HG02759 (cell line): ENCODE data around the gene CAVIN1.
"Not testable (repeated sequence)": the region's sequence is repeated elsewhere in the genome, so short reads cannot be mapped to it uniquely, and the experiment has no call there.

ENCODE experiments used
- ATAC-seq: cut with Tn5 transposase; IDR thresholded peaks from one replicate; pipeline ENCODE4 v1.9.1; 2021; ENCODE audit warnings: mild to moderate bottlenecking, moderate library complexity; ENCODE audit not compliant: unreplicated experiment

Gene CAVIN1

GRCh38 chr17:42378959-42379594 is 44.0 kb downstream of the CAVIN1 start:
- ATAC-seq: no peak

GRCh38 chr17:42378359-42378958 is 44.6 kb downstream of the CAVIN1 start:
- ATAC-seq: no peak

GRCh38 chr17:42373896-42374295 is 49.2 kb downstream of the CAVIN1 start:
- no peak for ATAC-seq

- ATAC-seq: no peak
Measured at GRCh38 chr17:42372142-42372541, 50.9 kb downstream of the CAVIN1 start.

DNA sequence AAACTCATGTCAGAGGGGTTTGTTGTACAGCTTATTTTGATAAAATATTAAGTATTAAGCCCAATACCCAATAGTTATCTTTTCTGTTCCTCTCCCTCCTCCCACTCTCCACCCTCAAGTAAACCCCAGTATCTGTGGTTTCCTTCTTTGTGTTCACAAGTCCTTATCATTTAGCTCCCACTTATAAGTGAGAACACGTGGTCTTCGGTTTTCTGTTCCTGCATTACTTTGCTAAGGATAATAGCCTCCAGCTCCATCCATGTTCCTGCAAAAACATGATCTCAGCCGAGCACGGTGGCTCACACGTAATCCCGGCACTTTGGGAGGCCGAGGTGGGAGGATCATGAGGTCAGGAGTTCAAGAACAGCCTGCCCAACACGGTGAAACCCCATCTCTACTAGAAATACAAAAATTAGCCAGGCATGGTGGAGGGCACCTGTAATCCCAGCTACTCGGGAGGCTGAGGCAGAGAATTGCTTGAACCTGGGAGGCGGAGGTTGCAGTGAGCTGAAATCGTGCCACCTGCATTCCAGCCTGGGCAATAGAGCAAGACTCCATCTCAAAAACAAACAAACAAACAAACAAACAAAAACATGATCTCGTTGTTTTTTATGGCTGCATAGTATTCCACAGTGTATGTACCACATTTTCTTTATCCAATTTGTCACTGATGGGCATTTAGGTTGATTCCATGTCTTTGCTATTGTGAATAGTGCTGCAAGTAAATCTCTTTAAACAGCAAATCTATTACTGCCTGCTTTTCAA is 54.1 kb downstream of the CAVIN1 start:
- ATAC-seq: not testable (repeated sequence)

- not testable (repeated sequence) for ATAC-seq
Measured at GRCh38 chr17:42368310-42368709, 54.7 kb downstream of the CAVIN1 start.

- ATAC-seq: not testable (repeated sequence)
Measured at GRCh38 chr17:42366176-42367023, 56.7 kb downstream of the CAVIN1 start.

DNA sequence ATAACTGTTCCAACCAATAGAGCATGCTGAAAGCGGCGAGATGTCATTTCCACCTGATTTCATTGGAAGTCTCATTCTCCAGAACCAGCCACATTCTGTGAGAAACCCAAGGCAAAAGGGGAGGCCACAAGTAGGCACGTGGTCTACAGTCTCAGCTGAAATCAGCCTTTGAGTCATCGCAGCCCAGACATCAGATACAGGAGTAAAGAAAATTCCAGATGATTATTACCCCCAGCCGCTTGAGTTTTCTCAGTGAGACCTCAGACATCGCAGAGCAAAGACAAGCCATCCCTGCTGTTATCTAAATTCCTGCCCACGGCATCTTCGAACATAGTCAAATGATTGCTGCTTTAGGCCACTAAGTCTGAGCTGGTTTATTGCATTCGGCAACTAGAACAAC is 57.9 kb downstream of the CAVIN1 start:
- ATAC-seq: no peak

DNA sequence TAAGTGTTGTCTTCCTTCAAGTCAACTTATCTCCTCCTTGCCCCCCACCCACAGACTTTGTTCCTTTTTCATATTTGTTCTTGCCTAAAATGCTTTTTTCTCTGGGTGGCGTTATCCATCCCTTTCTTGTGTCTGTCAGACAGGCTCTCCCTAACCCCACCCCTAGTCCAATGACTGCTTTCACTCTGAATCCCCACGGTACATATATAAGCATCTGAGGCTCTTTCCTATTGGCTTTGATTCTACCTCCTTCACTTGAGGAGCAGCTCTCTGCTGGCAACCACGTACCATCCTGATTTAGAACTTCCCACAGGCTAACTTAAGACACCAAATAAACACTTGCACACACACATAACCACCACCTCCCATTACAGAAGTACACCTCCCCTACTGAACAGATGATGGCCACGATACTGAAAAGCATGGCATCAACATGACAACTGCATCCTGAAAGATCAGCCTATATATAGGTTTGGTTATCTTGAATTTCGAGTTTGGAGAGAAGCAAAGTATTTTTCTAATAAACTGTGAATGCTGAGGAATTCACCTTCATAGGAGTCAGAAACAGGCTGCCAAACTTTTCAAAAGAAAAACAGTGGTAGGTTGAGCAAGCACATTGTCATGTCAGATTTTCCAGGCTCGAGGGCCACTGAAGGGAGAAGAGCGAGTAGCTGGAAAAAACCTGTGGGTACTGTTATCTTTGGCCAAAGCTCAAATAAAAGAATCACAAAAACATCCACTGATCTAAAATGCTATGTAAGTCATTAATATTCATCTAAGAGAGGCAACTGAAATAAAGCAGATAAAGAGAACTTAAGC is 59.1 kb downstream of the CAVIN1 start:
- ATAC-seq: no peak

DNA sequence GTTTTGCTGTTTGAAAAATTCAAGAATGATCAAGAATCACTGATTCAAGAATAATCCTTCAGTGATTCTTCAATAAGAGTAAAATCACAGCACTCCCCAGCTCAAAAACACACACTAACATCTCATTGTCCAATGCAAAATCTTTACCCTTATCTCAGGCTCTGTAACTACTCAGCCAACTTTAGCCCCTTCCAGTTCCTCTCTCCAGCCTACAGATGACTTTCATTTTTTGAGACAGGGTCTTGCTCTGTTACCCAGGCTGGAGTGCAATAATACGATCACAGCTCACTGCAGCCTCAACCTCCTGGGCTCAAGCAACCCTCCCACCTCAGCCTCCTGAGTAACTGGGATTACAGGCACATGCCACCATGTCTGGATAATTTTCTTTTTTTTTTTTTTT is 59.8 kb downstream of the CAVIN1 start:
- no peak for ATAC-seq

DNA sequence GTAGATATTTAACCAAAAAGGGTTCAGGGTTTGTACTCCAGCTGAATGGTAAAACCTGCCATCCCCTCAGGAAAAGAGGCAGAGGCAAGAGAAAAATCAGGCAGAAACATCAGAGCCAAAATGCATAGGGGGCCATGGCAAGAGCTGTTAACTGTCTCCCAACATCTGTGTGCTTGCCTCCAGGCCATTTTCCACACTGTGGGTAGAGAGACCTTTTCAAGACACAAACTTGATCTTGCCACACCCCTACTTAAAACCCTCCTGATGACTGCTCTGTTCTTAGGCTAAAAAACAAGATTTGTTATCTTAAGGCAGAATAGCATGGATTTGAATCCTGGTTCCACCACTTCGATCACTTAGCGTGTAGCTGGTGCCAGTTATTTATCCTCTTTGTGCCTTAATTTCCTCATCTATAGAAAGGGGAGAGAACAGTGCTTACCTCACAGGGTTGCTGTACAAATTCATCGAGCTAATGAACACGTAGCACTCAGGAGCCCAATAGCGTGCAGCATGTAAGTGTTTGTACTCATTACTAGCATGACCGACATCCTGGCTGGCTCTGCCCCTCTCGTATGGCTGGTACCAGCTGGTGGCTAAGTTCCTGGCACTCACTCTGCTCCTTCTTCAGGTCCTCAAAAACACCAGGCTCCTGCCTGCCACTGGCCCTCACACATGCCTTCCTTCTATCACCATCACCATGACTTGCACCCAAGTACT is 60.7 kb downstream of the CAVIN1 start:
- ATAC-seq: no peak

GRCh38 chr17:42361781-42362186 is 61.3 kb downstream of the CAVIN1 start:
- ATAC-seq: no peak

- ATAC-seq: not testable (repeated sequence)
Measured at GRCh38 chr17:42360388-42360787, 62.7 kb downstream of the CAVIN1 start.

- no peak for ATAC-seq
Measured at GRCh38 chr17:42359133-42359532, 63.9 kb downstream of the CAVIN1 start.

- ATAC-seq: no peak
Measured at GRCh38 chr17:42358434-42358833, 64.6 kb downstream of the CAVIN1 start.

GRCh38 chr17:42354956-42355843 is 67.9 kb downstream of the CAVIN1 start:
- ATAC-seq: no peak
